Measurements from ENCODE around the gene INPP5J. TPM values are rescaled to one million over a fixed set of nuclear protein-coding genes. Genes with fewer than 3 reads are reported as not detected.

Gene INPP5J
- total RNA-seq, 1 experiment from 2014 or later, result 6.2 TPM

DNA sequence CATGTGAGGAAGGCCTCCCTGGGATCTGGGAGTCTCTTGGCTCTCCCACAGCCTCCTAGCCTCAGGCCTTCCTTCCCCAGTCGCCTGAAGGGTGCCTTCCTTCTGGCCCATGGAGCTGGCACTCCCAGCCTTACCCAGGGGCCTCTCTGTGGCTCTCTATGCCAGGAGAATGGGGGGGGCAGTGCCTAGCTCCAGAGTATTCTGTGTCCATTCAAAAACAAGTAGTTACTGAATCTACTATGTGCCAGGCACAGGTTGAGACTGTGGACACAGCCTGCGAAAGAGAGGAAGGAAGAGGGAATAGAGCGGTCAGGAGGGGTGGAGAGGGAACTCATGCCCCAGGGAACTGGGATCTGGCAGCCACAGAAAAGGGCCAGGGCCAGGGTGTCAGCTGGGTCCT, 20.3 kb downstream of the INPP5J start (continued):
- TF ChIP-seq ZNF532 (CRISPR knock-in tag; IDR thresholded peaks at IDR 0.05; ENCODE audit: borderline replicate concordance) (no peak), IRF2 (CRISPR knock-in tag; IDR thresholded peaks at IDR 0.05; ENCODE audit: borderline replicate concordance, low read depth) (no peak), TP53 (CRISPR knock-in tag; IDR thresholded peaks at IDR 0.05) (no peak)

GRCh38 chr22:31143537-31143936, 20.8 kb downstream of the INPP5J start:
- ATAC-seq (no peak), DNase-seq (ENCODE audit: low spot score) (no peak)
- H3K9me3 Mint-ChIP-seq, result peaks cover 27% of the 10 kb centered on the region
- no peak overlapping the region for H3K4me3 Mint-ChIP-seq
- H3K36me3 Mint-ChIP-seq, result peaks cover 3% of the 10 kb centered on the region; the same call in 1 of the 2 replicates
- peaks cover 20% of the 10 kb centered on the region for H3K4me1 Mint-ChIP-seq
- H3K27me3 Mint-ChIP-seq (ENCODE audit: low read depth), result peaks cover 14% of the 10 kb centered on the region
- POLR2A ChIA-PET, result no interaction called here
- H3K27ac Mint-ChIP-seq, result no peak overlapping the region
- TF ChIP-seq KAT7 (CRISPR knock-in tag; IDR thresholded peaks at IDR 0.05; ENCODE audit: borderline replicate concordance) (no peak), NFE2L1 (CRISPR knock-in tag; IDR thresholded peaks at IDR 0.05) (no peak), GTF2I (CRISPR knock-in tag; conservative IDR thresholded peaks at IDR 0.05) (no peak)
- CTCF ChIA-PET, result interaction anchor here (1.1 to 7.3 kb wide), 3 partner anchors 35 to 45 kb away, joined by 3 to 73 read pairs (median 5); partner anchors contain the start of gene SELENOM

GRCh38 chr22:31144223-31144622, 21.5 kb downstream of the INPP5J start:
- no peak overlapping the region for H3K27ac Mint-ChIP-seq
- H3K36me3 Mint-ChIP-seq, result peaks cover 3% of the 10 kb centered on the region; the same call in 1 of the 2 replicates
- peaks cover 14% of the 10 kb centered on the region for H3K27me3 Mint-ChIP-seq (ENCODE audit: low read depth)
- H3K4me1 Mint-ChIP-seq, result peaks cover 14% of the 10 kb centered on the region
- ATAC-seq (no peak), DNase-seq (ENCODE audit: low spot score) (no peak)
- POLR2A ChIA-PET, result interaction anchor here (0.6 kb wide), 1 partner anchor 35 kb away, joined by 4 read pairs; no protein-coding TSS in a partner anchor
- H3K4me3 Mint-ChIP-seq, result no peak overlapping the region
- H3K9me3 Mint-ChIP-seq, result peaks cover 27% of the 10 kb centered on the region
- CTCF ChIA-PET, result interaction anchor here (1.1 to 7.3 kb wide), 3 partner anchors 36 to 45 kb away, joined by 3 to 73 read pairs (median 5); partner anchors contain the start of gene SELENOM
- TF ChIP-seq, protein P1, sequence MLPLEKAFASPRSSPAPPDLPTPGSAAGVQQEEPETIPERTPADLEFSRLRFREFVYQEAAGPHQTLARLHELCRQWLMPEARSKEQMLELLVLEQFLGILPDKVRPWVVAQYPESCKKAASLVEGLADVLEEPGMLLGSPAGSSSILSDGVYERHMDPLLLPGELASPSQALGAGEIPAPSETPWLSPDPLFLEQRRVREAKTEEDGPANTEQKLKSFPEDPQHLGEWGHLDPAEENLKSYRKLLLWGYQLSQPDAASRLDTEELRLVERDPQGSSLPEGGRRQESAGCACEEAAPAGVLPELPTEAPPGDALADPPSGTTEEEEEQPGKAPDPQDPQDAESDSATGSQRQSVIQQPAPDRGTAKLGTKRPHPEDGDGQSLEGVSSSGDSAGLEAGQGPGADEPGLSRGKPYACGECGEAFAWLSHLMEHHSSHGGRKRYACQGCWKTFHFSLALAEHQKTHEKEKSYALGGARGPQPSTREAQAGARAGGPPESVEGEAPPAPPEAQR (CRISPR knock-in tag; IDR thresholded peaks at IDR 0.05), result no peak
- TF ChIP-seq ZNF423 (CRISPR knock-in tag; IDR thresholded peaks at IDR 0.05), result no peak
- TF ChIP-seq, protein P2, sequence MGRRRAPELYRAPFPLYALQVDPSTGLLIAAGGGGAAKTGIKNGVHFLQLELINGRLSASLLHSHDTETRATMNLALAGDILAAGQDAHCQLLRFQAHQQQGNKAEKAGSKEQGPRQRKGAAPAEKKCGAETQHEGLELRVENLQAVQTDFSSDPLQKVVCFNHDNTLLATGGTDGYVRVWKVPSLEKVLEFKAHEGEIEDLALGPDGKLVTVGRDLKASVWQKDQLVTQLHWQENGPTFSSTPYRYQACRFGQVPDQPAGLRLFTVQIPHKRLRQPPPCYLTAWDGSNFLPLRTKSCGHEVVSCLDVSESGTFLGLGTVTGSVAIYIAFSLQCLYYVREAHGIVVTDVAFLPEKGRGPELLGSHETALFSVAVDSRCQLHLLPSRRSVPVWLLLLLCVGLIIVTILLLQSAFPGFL (CRISPR knock-in tag; IDR thresholded peaks at IDR 0.05; ENCODE audit: borderline replicate concordance), result no peak
- TF ChIP-seq NR2C2 (CRISPR knock-in tag; IDR thresholded peaks at IDR 0.05), result no peak
- TF ChIP-seq ATF6 (CRISPR knock-in tag; IDR thresholded peaks at IDR 0.05), result no peak
- no peak for TF ChIP-seq NFATC4 (CRISPR knock-in tag; IDR thresholded peaks at IDR 0.05)
- no peak for TF ChIP-seq NR3C1 (CRISPR knock-in tag; conservative IDR thresholded peaks at IDR 0.05; ENCODE audit: low read depth)

All from WTC11 (cell line).